RCC 7860 (cell line): ENCODE results near the gene APOL2.
"Not testable (repeated sequence)": the region's sequence is repeated elsewhere in the genome, so short reads cannot be mapped to it uniquely, and the experiment has no call there.

Experiments
- DNase-seq: peaks from one replicate; pipeline ENCODE4 v3.0.0-alpha.2; 2015; ENCODE audit warnings: low spot score
- FAIRE-seq: peaks from 2 replicates; lab custom pipeline; 2012; peaks lifted over from hg19 to GRCh38; lab: Jason Lieb, UNC

The APOL2 gene

GRCh38 chr22:36263886-36264664, 24.7 kb upstream of the APOL2 start:
- DNase-seq, FAIRE-seq: not testable (repeated sequence)

DNA sequence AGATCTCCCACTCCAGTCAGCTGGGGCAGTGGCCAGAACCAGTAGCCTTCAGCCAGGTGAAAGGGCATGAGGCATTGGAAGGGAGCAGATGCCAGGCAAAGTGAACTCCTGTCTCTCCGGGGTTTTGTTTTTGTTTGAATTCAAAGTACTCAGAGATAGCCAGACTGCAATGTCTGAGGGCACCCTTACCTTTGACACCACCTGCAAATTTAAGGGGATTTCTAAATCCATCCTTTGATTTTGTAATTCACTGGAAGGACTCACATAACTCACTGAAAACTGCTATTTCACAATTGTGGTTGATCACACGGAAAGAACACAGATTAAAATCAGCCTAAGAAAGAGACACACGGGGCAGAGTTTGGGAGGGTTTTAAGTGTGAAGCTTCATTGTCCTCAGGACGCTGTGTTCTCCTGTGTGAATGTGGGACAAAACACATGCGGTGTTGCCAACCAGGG, 23.9 kb upstream of the APOL2 start:
- DNase-seq, FAIRE-seq: not testable (repeated sequence)

- FAIRE-seq, DNase-seq: not testable (repeated sequence)
Measured at GRCh38 chr22:36262307-36262706, 23.0 kb upstream of the APOL2 start.

- not testable (repeated sequence) for DNase-seq, FAIRE-seq
Measured at GRCh38 chr22:36261675-36262074, 22.3 kb upstream of the APOL2 start.

DNA sequence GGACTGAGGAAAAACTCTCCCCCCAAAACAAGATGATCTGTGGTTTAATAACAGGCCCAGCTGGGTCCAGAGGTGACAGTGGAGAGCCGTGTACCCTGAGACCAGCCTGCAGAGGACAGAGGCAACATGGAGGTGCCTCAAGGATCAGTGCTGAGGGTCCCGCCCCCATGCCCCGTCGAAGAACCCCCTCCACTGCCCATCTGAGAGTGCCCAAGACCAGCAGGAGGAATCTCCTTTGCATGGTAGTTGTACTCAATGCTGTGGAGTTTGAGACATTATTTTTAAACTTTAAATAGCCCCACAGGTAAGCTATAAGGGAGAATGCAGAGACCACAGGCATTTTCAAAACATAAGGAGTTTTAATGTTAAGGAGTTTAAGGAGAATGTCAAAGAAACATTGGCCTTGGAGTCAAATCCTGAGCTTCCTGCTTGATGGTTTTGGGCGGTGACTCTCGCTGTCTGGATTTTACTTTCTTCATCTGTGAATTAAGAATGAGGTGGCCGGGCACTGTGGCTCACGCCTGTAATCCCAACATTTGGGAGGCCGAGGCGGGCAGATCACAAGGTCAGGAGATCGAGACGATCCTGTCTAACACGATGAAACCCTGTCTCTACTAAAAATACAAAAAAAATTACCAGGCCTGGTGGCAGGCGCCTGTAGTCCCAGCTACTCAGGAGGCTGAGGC, 20.4 kb upstream of the APOL2 start:
- DNase-seq (no peak), FAIRE-seq (no peak)

- DNase-seq (no peak), FAIRE-seq (no peak)
Measured at GRCh38 chr22:36258701-36259614, 19.6 kb upstream of the APOL2 start.

GRCh38 chr22:36257948-36258670, 18.8 kb upstream of the APOL2 start:
- DNase-seq (no peak), FAIRE-seq (no peak)

DNA sequence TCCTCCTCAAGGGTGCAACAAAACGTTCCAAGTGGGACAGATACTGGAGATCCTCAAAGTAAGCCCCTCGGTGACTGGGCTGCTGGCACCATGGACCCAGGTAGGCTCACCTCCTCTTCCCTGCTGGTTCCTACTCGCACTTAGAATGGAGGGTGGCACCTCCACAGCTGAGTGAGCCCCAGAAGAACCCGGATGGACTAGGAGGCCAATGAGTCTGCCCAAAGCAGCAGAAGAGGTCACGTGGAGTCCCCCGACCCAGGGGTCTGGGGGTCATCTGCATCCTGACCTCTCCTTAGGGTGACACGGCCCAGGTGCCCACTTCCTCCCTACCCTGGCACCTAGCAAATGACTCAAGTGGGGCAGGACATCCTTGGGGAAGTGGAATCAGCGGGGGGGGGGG, 18.0 kb upstream of the APOL2 start:
- no peak for FAIRE-seq

GRCh38 chr22:36256478-36256877, 17.2 kb upstream of the APOL2 start:
- FAIRE-seq, result no peak
- no peak for DNase-seq

More for the DNA sequence above, 18.0 kb upstream of the APOL2 start:
- no peak for DNase-seq

- not testable (repeated sequence) for FAIRE-seq
Measured at GRCh38 chr22:36255572-36255971, 16.2 kb upstream of the APOL2 start.

DNA sequence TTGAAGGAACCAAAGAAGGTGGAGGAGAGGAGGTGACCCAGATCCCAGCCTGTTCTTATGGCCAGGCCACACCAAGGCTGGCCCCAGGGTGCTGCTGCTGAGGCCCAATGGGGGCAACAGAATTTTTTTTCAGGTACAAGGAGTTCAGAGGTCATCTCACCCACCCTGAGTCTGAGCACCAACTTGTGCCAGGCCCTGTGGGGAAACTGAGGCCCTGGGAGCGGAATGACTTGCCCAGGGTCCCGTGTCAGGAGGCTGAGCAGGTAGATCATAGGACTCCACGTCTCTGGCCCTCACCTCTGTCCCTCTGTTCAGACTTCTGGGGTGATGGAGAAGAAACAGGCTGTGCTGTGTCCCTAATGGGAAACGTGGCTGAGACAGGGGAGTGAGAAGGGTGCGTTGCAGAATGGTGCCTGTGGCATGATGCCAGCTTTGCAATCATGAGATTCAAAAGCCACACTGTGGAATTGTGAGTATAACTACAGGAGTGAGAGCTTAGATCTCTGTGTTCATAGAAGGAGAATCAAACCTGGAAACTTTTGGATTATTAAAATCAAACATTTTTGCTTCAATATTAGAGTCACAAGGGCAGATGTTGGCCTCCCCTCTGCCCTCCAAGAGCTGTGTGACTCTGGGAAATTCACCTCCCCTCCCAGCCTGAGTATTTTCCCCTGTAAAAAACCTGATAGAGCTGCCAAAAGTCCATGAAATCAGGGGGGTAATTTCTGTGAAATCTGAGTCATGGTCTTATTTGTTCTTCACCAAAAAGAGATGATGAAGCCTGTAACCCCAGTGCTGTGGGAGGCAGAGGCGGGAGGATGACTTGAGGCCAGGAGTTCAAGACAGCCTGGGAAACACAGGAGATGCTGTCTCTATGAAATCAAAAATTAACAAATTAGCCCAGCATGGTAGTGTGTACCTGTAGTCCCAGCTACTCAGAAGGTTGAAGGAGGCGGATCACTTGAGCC, 14.5 kb upstream of the APOL2 start:
- peak; percentile 5 for FAIRE-seq
- no peak for DNase-seq

More at GRCh38 chr22:36255572-36255971, 16.2 kb upstream of the APOL2 start:
- DNase-seq, result not testable (repeated sequence)

DNA sequence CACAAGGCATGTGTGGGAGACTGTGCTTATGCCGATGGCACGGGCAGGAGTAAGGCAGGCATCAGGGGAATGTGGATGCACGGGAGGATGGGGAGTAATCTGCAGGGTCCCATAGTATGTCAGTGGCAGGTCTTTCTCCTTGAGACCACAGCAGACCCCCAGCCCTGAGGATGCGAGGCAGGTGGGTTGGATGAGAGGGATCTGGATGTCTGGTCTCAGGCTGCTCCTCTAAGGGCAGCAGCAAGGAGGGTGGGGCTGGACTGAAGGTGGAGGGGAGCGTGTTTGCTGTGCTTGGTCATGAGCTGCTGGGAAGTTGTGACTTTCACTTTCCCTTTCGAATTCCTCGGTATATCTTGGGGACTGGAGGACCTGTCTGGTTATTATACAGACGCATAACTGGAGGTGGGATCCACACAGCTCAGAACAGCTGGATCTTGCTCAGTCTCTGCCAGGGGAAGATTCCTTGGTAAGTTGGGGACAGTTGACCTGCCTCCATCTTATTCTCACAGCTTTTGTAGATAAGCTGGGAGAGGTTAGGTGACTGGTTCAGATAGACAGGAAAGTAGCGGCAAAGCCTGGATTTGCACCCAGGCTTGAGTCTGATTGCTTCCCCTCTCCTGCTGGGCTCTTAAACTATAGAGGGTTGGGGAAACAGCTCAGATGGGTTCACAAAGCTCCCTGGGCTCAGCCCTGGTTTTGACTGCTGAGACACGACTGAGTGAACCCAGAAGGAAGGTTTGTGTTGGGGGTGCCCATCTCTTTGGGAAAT, 13.6 kb upstream of the APOL2 start, which contains the start of gene APOL1:
APOL1 (plus strand) TSS at position 380 of the 769 bp plus-strand sequence. CDS start 1,823 bp downstream, outside the sequence.
- DNase-seq (peak; percentile 84), FAIRE-seq (peak; percentile 76)

GRCh38 chr22:36251979-36252608, 12.8 kb upstream of the APOL2 start:
- DNase-seq, FAIRE-seq: not testable (repeated sequence)

GRCh38 chr22:36250292-36250960, 11.1 kb upstream of the APOL2 start:
- FAIRE-seq, result peak; percentile 97
- peak; percentile 92 for DNase-seq

DNA sequence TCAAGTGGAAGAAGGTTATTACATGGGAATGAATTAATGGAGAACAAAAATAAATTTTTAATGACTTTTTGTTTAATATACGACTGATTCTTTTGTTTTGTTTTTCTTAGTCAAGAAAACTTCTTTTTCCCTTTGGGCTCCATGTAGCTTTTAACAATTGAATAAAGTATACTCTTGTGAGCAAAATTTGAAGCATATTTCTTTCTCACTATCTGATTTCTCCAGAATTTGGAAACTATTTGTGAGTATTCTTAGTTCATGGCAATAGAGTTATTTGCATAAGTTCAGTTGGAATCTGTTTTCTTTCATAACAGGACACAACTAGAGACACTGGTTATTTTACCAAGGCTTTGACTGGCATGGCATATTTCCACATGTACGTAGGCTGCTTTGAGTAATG, 9.8 kb upstream of the APOL2 start:
- no peak for DNase-seq
- FAIRE-seq, result peak; percentile 21

DNA sequence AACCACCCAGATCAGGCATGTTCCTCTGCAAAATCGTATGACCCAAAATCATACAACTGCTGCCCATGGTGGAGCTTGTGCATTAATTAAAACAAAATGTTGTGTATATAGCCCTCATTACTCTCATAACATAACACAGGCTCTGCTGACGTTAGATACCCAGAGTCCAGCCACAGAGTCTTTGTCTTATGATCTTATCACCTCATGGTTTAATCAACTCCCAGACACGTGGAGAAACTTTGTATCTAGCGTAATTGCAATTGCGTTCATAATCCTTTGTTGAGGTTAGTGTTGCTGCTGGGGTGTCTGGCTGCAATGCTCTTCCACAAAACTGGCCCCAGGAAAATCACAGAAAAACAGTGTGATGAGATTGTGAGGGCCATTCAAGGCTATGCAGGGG, 8.6 kb upstream of the APOL2 start:
- DNase-seq (no peak), FAIRE-seq (no peak)

DNA sequence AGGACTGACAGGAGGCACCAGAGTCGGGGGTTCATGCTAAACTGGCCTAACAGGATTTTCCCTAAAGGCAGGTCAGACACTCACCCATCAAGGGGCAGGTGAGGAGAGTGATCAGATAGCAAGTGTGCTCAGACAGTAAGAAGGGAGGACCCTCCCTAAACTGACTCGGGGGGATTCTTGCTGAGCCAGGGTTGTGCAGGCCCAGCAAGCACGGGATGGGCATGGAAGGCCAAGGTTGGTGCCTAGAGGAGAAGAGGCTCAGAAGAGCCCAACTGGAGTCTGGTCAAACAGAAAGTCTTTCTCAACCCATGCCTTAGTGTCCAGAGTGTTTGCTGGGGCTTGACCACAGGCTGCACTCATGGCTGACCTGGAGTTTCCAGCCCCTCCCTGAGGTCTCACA, 7.4 kb upstream of the APOL2 start:
- DNase-seq (no peak), FAIRE-seq (no peak)
